Transverse colon (tissue), 3 donors: ENCODE data around the gene POLR3K.

Experiments
- CTCF ChIP-seq, 5 experiments: fragments of 200-600 bp in 3 of 5; fragments of 450-650 bp in 2 of 5; sonication (generic) in 3 of 5; IDR thresholded peaks; 1 replicate in 2 of 5; 2 replicates in 3 of 5; pipeline ENCODE4 v1.5.1; 2016 to 2017; ENCODE audit warnings: antibody characterized with exemption in 5 of 5, inconsistent platforms in 3 of 5, mild to moderate bottlenecking in 2 of 5, moderate library complexity in 1 of 5
- POLR2A ChIP-seq: fragments of 450-650 bp; IDR thresholded peaks from one replicate; pipeline ENCODE4 v1.6.1; 2016; ENCODE audit warnings: antibody characterized with exemption, mild to moderate bottlenecking, moderate library complexity

- no peak for TF ChIP-seq CTCF (IDR thresholded peaks at IDR 0.05)
- TF ChIP-seq POLR2A = no peak
Measured at GRCh38 chr16:58491-59439, 5.4 kb upstream of the POLR3K start.
